ENCODE data around the gene RPL32.

The RPL32 gene

GRCh38 chr3:12878141-12878574 is 36.8 kb upstream of the RPL32 start:
- Histone ChIP-seq H4K8ac (ENCODE audit: low read length) (no peak overlapping the region), H3K4me3 (ENCODE audit: insufficient read depth in 1 of 2, low read depth in 1 of 2, low read length in 2 of 2) (no peak overlapping the region), H3K9me3 (ENCODE audit: control insufficient read depth, low read length) (no peaks in the 10 kb centered on the region), H2BK120ac (ENCODE audit: low read depth, low read length) (no peak overlapping the region), H3K4me1 (ENCODE audit: control insufficient read depth, insufficient read depth, low read depth, low read length) (peaks cover 9% of the 10 kb centered on the region), H2BK5ac (ENCODE audit: low read depth, low read length, poor library complexity, severe bottlenecking) (no peak overlapping the region), H2AK5ac (ENCODE audit: low read length, severe bottlenecking) (no peak overlapping the region), H3K9ac (ENCODE audit: low read length) (no peak overlapping the region), H4K91ac (ENCODE audit: low read length) (no peak overlapping the region), H3K23ac (ENCODE audit: low read length in 2 of 2) (no peak overlapping the region), H3K36me3 (ENCODE audit: control insufficient read depth in 1 of 2, insufficient read depth in 2 of 2, low read depth in 1 of 2, low read length in 2 of 2) (no peaks in the 10 kb centered on the region), H3K79me1 (replicated peaks; ENCODE audit: low read length, poor library complexity, severe bottlenecking) (no peaks in the 10 kb centered on the region), H3K4ac (ENCODE audit: low read depth in 1 of 2, low read length in 2 of 2) (no peak overlapping the region), H2BK12ac (ENCODE audit: low read length in 2 of 2) (no peak overlapping the region), H3K14ac (ENCODE audit: low read length in 2 of 2) (no peak overlapping the region), H3K18ac (ENCODE audit: low read depth in 1 of 2, low read length in 2 of 2) (no peak overlapping the region), H2AFZ (ENCODE audit: low read depth, low read length) (no peak overlapping the region), H3K27me3 (ENCODE audit: control insufficient read depth in 1 of 2, insufficient read depth in 1 of 2, low read length in 2 of 2) (peaks cover under 1 to 24% of the 10 kb centered on the region in 2 experiments), H3K27ac (ENCODE audit: low read length, poor library complexity, severe bottlenecking) (no peak overlapping the region), H3K4me2 (ENCODE audit: low read length, poor library complexity, severe bottlenecking) (no peak overlapping the region), H2BK15ac (ENCODE audit: low read depth, poor library complexity, severe bottlenecking) (no peak overlapping the region)
- 75% methylated on average over 2 of the region's 2 CpGs for whole genome bisulfite sequencing
- no peak for DNase-seq

DNA sequence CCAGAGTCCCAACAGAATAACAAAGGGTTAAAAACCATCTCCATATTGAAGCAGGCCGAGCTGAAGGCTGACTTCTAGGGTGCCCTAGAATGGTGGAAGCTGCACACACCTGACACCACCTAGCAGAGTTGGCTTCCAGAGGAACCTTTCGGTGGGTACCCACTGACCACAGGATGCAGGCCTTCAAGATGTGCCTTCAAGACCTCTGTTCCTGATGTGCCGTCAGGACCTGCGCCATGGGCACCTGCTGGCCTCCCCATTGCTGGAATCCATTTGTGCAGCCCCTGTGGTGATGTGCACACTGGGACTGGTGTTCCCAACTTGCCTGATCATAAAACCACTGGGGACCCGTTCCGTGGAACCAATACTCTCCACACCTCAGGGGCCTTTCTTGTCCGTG is 35.7 kb upstream of the RPL32 start:
- Histone ChIP-seq H3K4me3 (ENCODE audit: insufficient read depth in 1 of 2, low read depth in 1 of 2, low read length in 2 of 2) (no peak overlapping the region), H2BK15ac (ENCODE audit: low read depth, poor library complexity, severe bottlenecking) (no peak overlapping the region), H3K9me3 (ENCODE audit: control insufficient read depth, low read length) (no peaks in the 10 kb centered on the region), H3K4ac (ENCODE audit: low read depth in 1 of 2, low read length in 2 of 2) (no peak overlapping the region), H3K27ac (ENCODE audit: low read length, poor library complexity, severe bottlenecking) (no peak overlapping the region), H2BK120ac (ENCODE audit: low read depth, low read length) (no peak overlapping the region), H2BK5ac (ENCODE audit: low read depth, low read length, poor library complexity, severe bottlenecking) (no peak overlapping the region), H3K36me3 (ENCODE audit: control insufficient read depth in 1 of 2, insufficient read depth in 2 of 2, low read depth in 1 of 2, low read length in 2 of 2) (no peaks in the 10 kb centered on the region), H3K27me3 (ENCODE audit: control insufficient read depth in 1 of 2, insufficient read depth in 1 of 2, low read length in 2 of 2) (peaks cover 6 to 24% of the 10 kb centered on the region in 2 experiments), H4K91ac (ENCODE audit: low read length) (no peak overlapping the region), H4K8ac (ENCODE audit: low read length) (no peak overlapping the region), H3K4me2 (ENCODE audit: low read length, poor library complexity, severe bottlenecking) (no peak overlapping the region), H3K14ac (ENCODE audit: low read length in 2 of 2) (no peak overlapping the region), H2AK5ac (ENCODE audit: low read length, severe bottlenecking) (no peak overlapping the region), H3K9ac (ENCODE audit: low read length) (no peak overlapping the region), H3K79me1 (replicated peaks; ENCODE audit: low read length, poor library complexity, severe bottlenecking) (no peaks in the 10 kb centered on the region), H3K18ac (ENCODE audit: low read depth in 1 of 2, low read length in 2 of 2) (no peak overlapping the region), H2AFZ (ENCODE audit: low read depth, low read length) (no peak overlapping the region), H2BK12ac (ENCODE audit: low read length in 2 of 2) (no peak overlapping the region), H3K4me1 (ENCODE audit: control insufficient read depth, insufficient read depth, low read depth, low read length) (peaks cover 9% of the 10 kb centered on the region), H3K23ac (ENCODE audit: low read length in 2 of 2) (no peak overlapping the region)
- DNase-seq = no peak
- WGBS = 90% methylated on average over 7 of the region's 7 CpGs

- H3K79me1 ChIP-seq (replicated peaks; ENCODE audit: low read length, poor library complexity, severe bottlenecking) = no peaks in the 10 kb centered on the region
- no peak overlapping the region for H3K27ac ChIP-seq (ENCODE audit: low read length, poor library complexity, severe bottlenecking)
- peaks cover 9% of the 10 kb centered on the region for H3K4me1 ChIP-seq (ENCODE audit: control insufficient read depth, insufficient read depth, low read depth, low read length)
- peak overlapping the region; percentile 29 to 50 for H3K4me3 ChIP-seq (ENCODE audit: insufficient read depth in 1 of 2, low read depth in 1 of 2, low read length in 2 of 2)
- peak overlapping the region in 1 of 2 experiments; percentile 23 for H3K23ac ChIP-seq (ENCODE audit: low read length in 2 of 2)
- 22% methylated on average over 59 of the region's 60 CpGs for WGBS
- H3K18ac ChIP-seq (ENCODE audit: low read depth in 1 of 2, low read length in 2 of 2) = peak overlapping the region in 1 of 2 experiments; percentile 14
- H3K36me3 ChIP-seq (ENCODE audit: control insufficient read depth in 1 of 2, insufficient read depth in 2 of 2, low read depth in 1 of 2, low read length in 2 of 2) = no peaks in the 10 kb centered on the region
- no peaks in the 10 kb centered on the region for H3K9me3 ChIP-seq (ENCODE audit: control insufficient read depth, low read length)
- peaks cover 10 to 21% of the 10 kb centered on the region in 2 experiments for H3K27me3 ChIP-seq (ENCODE audit: control insufficient read depth in 1 of 2, insufficient read depth in 1 of 2, low read length in 2 of 2)
- no peak overlapping the region for H2BK12ac ChIP-seq (ENCODE audit: low read length in 2 of 2)
- peak overlapping the region; percentile 22 for H3K9ac ChIP-seq (ENCODE audit: low read length)
- H2BK5ac ChIP-seq (ENCODE audit: low read depth, low read length, poor library complexity, severe bottlenecking) = no peak overlapping the region
- H3K4me2 ChIP-seq (ENCODE audit: low read length, poor library complexity, severe bottlenecking) = peak overlapping the region; percentile 67
- H2BK120ac ChIP-seq (ENCODE audit: low read depth, low read length) = no peak overlapping the region
- no peak overlapping the region for H2AFZ ChIP-seq (ENCODE audit: low read depth, low read length)
- peak; percentile 60 for DNase-seq
- H2BK15ac ChIP-seq (ENCODE audit: low read depth, poor library complexity, severe bottlenecking) = no peak overlapping the region
- no peak overlapping the region for H4K91ac ChIP-seq (ENCODE audit: low read length)
- H4K8ac ChIP-seq (ENCODE audit: low read length) = peak overlapping the region; percentile 12
- H3K4ac ChIP-seq (ENCODE audit: low read depth in 1 of 2, low read length in 2 of 2) = no peak overlapping the region
- H2AK5ac ChIP-seq (ENCODE audit: low read length, severe bottlenecking) = no peak overlapping the region
- H3K14ac ChIP-seq (ENCODE audit: low read length in 2 of 2) = peak overlapping the region in 1 of 2 experiments; percentile 64
Measured at GRCh38 chr3:12875857-12876836, 34.8 kb upstream of the RPL32 start.

- no peak overlapping the region for H2BK5ac ChIP-seq (ENCODE audit: low read depth, low read length, poor library complexity, severe bottlenecking)
- peaks cover 17% of the 10 kb centered on the region for H3K4me1 ChIP-seq (ENCODE audit: control insufficient read depth, insufficient read depth, low read depth, low read length)
- H3K4me3 ChIP-seq (ENCODE audit: insufficient read depth in 1 of 2, low read depth in 1 of 2, low read length in 2 of 2) = peak overlapping the region in 1 of 2 experiments; percentile 42
- no peak overlapping the region for H4K8ac ChIP-seq (ENCODE audit: low read length)
- no peak overlapping the region for H4K91ac ChIP-seq (ENCODE audit: low read length)
- no peaks in the 10 kb centered on the region for H3K79me1 ChIP-seq (replicated peaks; ENCODE audit: low read length, poor library complexity, severe bottlenecking)
- H3K27ac ChIP-seq (ENCODE audit: low read length, poor library complexity, severe bottlenecking) = no peak overlapping the region
- H3K18ac ChIP-seq (ENCODE audit: low read depth in 1 of 2, low read length in 2 of 2) = no peak overlapping the region
- H2BK15ac ChIP-seq (ENCODE audit: low read depth, poor library complexity, severe bottlenecking) = no peak overlapping the region
- H3K4ac ChIP-seq (ENCODE audit: low read depth in 1 of 2, low read length in 2 of 2) = no peak overlapping the region
- no peak overlapping the region for H3K23ac ChIP-seq (ENCODE audit: low read length in 2 of 2)
- no peak overlapping the region for H2BK12ac ChIP-seq (ENCODE audit: low read length in 2 of 2)
- no peak overlapping the region for H2AK5ac ChIP-seq (ENCODE audit: low read length, severe bottlenecking)
- H2AFZ ChIP-seq (ENCODE audit: low read depth, low read length) = no peak overlapping the region
- no peaks in the 10 kb centered on the region for H3K9me3 ChIP-seq (ENCODE audit: control insufficient read depth, low read length)
- DNase-seq = no peak
- WGBS = 86% methylated on average over 12 of the region's 12 CpGs
- H3K9ac ChIP-seq (ENCODE audit: low read length) = peak overlapping the region; percentile 68
- no peak overlapping the region for H3K4me2 ChIP-seq (ENCODE audit: low read length, poor library complexity, severe bottlenecking)
- H3K36me3 ChIP-seq (ENCODE audit: control insufficient read depth in 1 of 2, insufficient read depth in 2 of 2, low read depth in 1 of 2, low read length in 2 of 2) = no peaks in the 10 kb centered on the region
- no peak overlapping the region for H2BK120ac ChIP-seq (ENCODE audit: low read depth, low read length)
- peaks cover 15 to 30% of the 10 kb centered on the region in 2 experiments for H3K27me3 ChIP-seq (ENCODE audit: control insufficient read depth in 1 of 2, insufficient read depth in 1 of 2, low read length in 2 of 2)
- no peak overlapping the region for H3K14ac ChIP-seq (ENCODE audit: low read length in 2 of 2)
Measured at GRCh38 chr3:12871404-12871983, 30.1 kb upstream of the RPL32 start.
